ENCODE data around the gene SLC38A5. TPM values are rescaled to one million over a fixed set of nuclear protein-coding genes. Genes with fewer than 3 reads are reported as not detected.

The SLC38A5 gene
- total RNA-seq, 3 donors from 2014 or later = 0.96 to 12.1 (median 3.8) TPM

GRCh38 chrX:48488034-48488433 is 18.0 kb upstream of the SLC38A5 start:
- H3K27ac ChIP-seq = no peak overlapping the region
- no peak for TF ChIP-seq POLR2A (IDR thresholded peaks at IDR 0.05)
- TF ChIP-seq POLR2AphosphoS5 (IDR thresholded peaks at IDR 0.05) = no peak
- no peak for TF ChIP-seq CTCF (IDR thresholded peaks at IDR 0.05)
- H3K4me1 ChIP-seq = no peaks in the 10 kb centered on the region
- no peaks in the 10 kb centered on the region for H3K36me3 ChIP-seq
- no peak overlapping the region for H3K4me3 ChIP-seq
- H3K27me3 ChIP-seq = peaks cover 0 to 24% of the 10 kb centered on the region in 2 donors
- H3K9me3 ChIP-seq = peaks cover 0 to 11% of the 10 kb centered on the region in 2 donors
- intact Hi-C loops (cut with DNase I; ENCODE audit: low total_unique reads) = no loop called here
- no peak for DNase-seq (ENCODE audit: low spot score in 2 of 2)

GRCh38 chrX:48487362-48487798 is 17.3 kb upstream of the SLC38A5 start:
- intact Hi-C loops (cut with DNase I; ENCODE audit: low total_unique reads) = loop anchor here (1.0 kb wide), 1 partner anchor 16 kb away; no protein-coding TSS in a partner anchor
- Histone ChIP-seq H3K4me3 (no peak overlapping the region), H3K27me3 (peaks cover 0 to 24% of the 10 kb centered on the region in 2 donors), H3K27ac (no peak overlapping the region), H3K4me1 (no peaks in the 10 kb centered on the region), H3K9me3 (peaks cover 0 to 11% of the 10 kb centered on the region in 2 donors), H3K36me3 (no peaks in the 10 kb centered on the region)
- no peak for DNase-seq (ENCODE audit: low spot score in 2 of 2)
- TF ChIP-seq POLR2AphosphoS5 (IDR thresholded peaks at IDR 0.05) (no peak), POLR2A (IDR thresholded peaks at IDR 0.05) (no peak), CTCF (IDR thresholded peaks at IDR 0.05) (no peak)

GRCh38 chrX:48482526-48482925 is 12.5 kb upstream of the SLC38A5 start:
- no peak overlapping the region for H3K4me3 ChIP-seq
- H3K4me1 ChIP-seq = no peaks in the 10 kb centered on the region
- H3K27ac ChIP-seq = no peak overlapping the region
- TF ChIP-seq POLR2A (IDR thresholded peaks at IDR 0.05) (no peak), CTCF (IDR thresholded peaks at IDR 0.05) (no peak), POLR2AphosphoS5 (IDR thresholded peaks at IDR 0.05) (no peak)
- peaks cover 0 to 22% of the 10 kb centered on the region in 2 donors for H3K27me3 ChIP-seq
- no peak for DNase-seq (ENCODE audit: low spot score in 2 of 2)
- intact Hi-C loops (cut with DNase I; ENCODE audit: low total_unique reads) = no loop called here
- no peaks in the 10 kb centered on the region for H3K9me3 ChIP-seq
- no peaks in the 10 kb centered on the region for H3K36me3 ChIP-seq

GRCh38 chrX:48480583-48480982 is 10.5 kb upstream of the SLC38A5 start:
- intact Hi-C loops (cut with DNase I; ENCODE audit: low total_unique reads) = no loop called here
- Histone ChIP-seq H3K27me3 (peaks cover 0 to 19% of the 10 kb centered on the region in 2 donors), H3K36me3 (no peaks in the 10 kb centered on the region), H3K4me1 (no peaks in the 10 kb centered on the region), H3K27ac (no peak overlapping the region), H3K9me3 (no peaks in the 10 kb centered on the region), H3K4me3 (no peak overlapping the region)
- TF ChIP-seq CTCF (IDR thresholded peaks at IDR 0.05) (no peak), POLR2AphosphoS5 (IDR thresholded peaks at IDR 0.05) (no peak), POLR2A (IDR thresholded peaks at IDR 0.05) (no peak)
- DNase-seq (ENCODE audit: low spot score in 2 of 2) = no peak

GRCh38 chrX:48480142-48480541 is 10.1 kb upstream of the SLC38A5 start:
- Histone ChIP-seq H3K36me3 (no peaks in the 10 kb centered on the region), H3K4me1 (no peaks in the 10 kb centered on the region)
- TF ChIP-seq CTCF (IDR thresholded peaks at IDR 0.05) (no peak), POLR2A (IDR thresholded peaks at IDR 0.05) (no peak), POLR2AphosphoS5 (IDR thresholded peaks at IDR 0.05) (no peak)

More at GRCh38 chrX:48480142-48480541, 10.1 kb upstream of the SLC38A5 start:
- Histone ChIP-seq H3K27me3 (peaks cover 0 to 19% of the 10 kb centered on the region in 2 donors), H3K27ac (no peak overlapping the region), H3K4me3 (no peak overlapping the region), H3K9me3 (no peaks in the 10 kb centered on the region)
- DNase-seq (ENCODE audit: low spot score in 2 of 2) = no peak
- intact Hi-C loops (cut with DNase I; ENCODE audit: low total_unique reads) = no loop called here
